IMR-90 (cell line): ENCODE data around the gene RNF151. TPM values are rescaled to one million over a fixed set of nuclear protein-coding genes. Genes with fewer than 3 reads are reported as not detected.

ENCODE experiments used
- ATAC-seq: fragments of 200-7000 bp; cut with Tn5 transposase; 2 replicates; pipeline ENCODE4 v1.9.1; 2020; ENCODE audit warnings: low read depth, mild to moderate bottlenecking, moderate library complexity
- BruUV-seq: library from RNA; stranded (reverse); fragments of 400-500 nt; replicated peaks from 2 replicates; lab custom pipeline; 2021; lab: Mats Ljungman, UMichigan
- CTCF ChIA-PET: fragments of 300-600 bp; formaldehyde crosslinking; extraction: SDS; loops from one replicate; lab custom pipeline; 2021; ENCODE audit warnings: antibody characterized with exemption; lab: Yijun Ruan, JAX
- POLR2A ChIA-PET: fragments of 300-600 bp; sonication (Branson Sonifier 250); formaldehyde crosslinking; loops from one replicate; lab custom pipeline; 2022; ENCODE audit warnings: antibody characterized with exemption; ENCODE audit not compliant: unreplicated experiment; lab: Charles Lee
- DNase-seq: peaks from one replicate; pipeline ENCODE4 v3.0.0; 2013
- H2AFZ ChIP-seq: replicated peaks from 2 replicates; pipeline ENCODE3; 2013; ENCODE audit warnings: low read length, mild to moderate bottlenecking; ENCODE audit not compliant: poor library complexity
- H2AK5ac ChIP-seq: 2 replicates; pipeline ENCODE4 v1.6.1; 2013; ENCODE audit warnings: low read depth, low read length, inconsistent platforms
- H2AK9ac ChIP-seq: replicated peaks from 2 replicates; pipeline ENCODE3; 2013; ENCODE audit warnings: mild to moderate bottlenecking, low read depth, low read length, moderate library complexity; ENCODE audit not compliant: poor library complexity
- H2BK120ac ChIP-seq: 2 replicates; pipeline ENCODE4 v1.6.1; 2013; ENCODE audit warnings: low read depth, low read length, inconsistent platforms
- H2BK15ac ChIP-seq: 3 replicates; pipeline ENCODE4 v1.6.1; 2013; ENCODE audit warnings: low read depth, low read length, inconsistent platforms
- H2BK20ac ChIP-seq: 2 replicates; pipeline ENCODE4 v1.6.1; 2013; ENCODE audit warnings: low read depth, mild to moderate bottlenecking, inconsistent platforms, low read length, moderate library complexity
- H2BK5ac ChIP-seq: 2 replicates; pipeline ENCODE4 v1.6.1; 2013; ENCODE audit warnings: mild to moderate bottlenecking, low read depth, low read length, inconsistent platforms; ENCODE audit not compliant: poor library complexity, severe bottlenecking
- H3K14ac ChIP-seq: replicated peaks from 2 replicates; pipeline ENCODE4 v1.6.1; 2013; ENCODE audit warnings: low read depth, low read length, inconsistent platforms
- H3K18ac ChIP-seq: 2 replicates; pipeline ENCODE4 v1.6.1; 2013; ENCODE audit warnings: low read depth, low read length, control low read depth
- H3K23ac ChIP-seq: 2 replicates; pipeline ENCODE4 v1.6.1; 2013; ENCODE audit warnings: low read depth, low read length, inconsistent platforms
- H3K27ac ChIP-seq: 2 replicates; pipeline ENCODE4 v1.5.1; 2013; ENCODE audit warnings: mild to moderate bottlenecking, control low read depth, low read length; ENCODE audit not compliant: insufficient read depth
- H3K27me3 ChIP-seq: 2 replicates; pipeline ENCODE4 v1.6.1; 2013; ENCODE audit warnings: low read length; ENCODE audit not compliant: control insufficient read depth, insufficient read depth
- H3K36me3 ChIP-seq: 2 replicates; pipeline ENCODE4 v1.6.1; 2013; ENCODE audit warnings: low read length, mixed read lengths; ENCODE audit not compliant: control insufficient read depth, insufficient read depth
- H3K4ac ChIP-seq: 2 replicates; pipeline ENCODE4 v1.6.1; 2013; ENCODE audit warnings: low read depth, low read length, inconsistent platforms
- H3K4me1 ChIP-seq: 2 replicates; pipeline ENCODE4 v1.6.1; 2013; ENCODE audit warnings: low read length, mixed read lengths; ENCODE audit not compliant: control insufficient read depth, insufficient read depth
- H3K4me2 ChIP-seq: 2 replicates; pipeline ENCODE4 v1.6.1; 2013; ENCODE audit warnings: low read depth, mild to moderate bottlenecking, control low read depth, low read length, moderate library complexity
- H3K4me3 ChIP-seq: 2 replicates; pipeline ENCODE4 v1.5.1; 2013; ENCODE audit warnings: low read depth, mild to moderate bottlenecking, control low read depth, low read length, moderate library complexity; ENCODE audit not compliant: insufficient read depth
- H3K56ac ChIP-seq: 2 replicates; pipeline ENCODE4 v1.6.1; 2013; ENCODE audit warnings: low read length, inconsistent platforms; ENCODE audit not compliant: insufficient read depth; ENCODE audit errors: extremely low read depth
- H3K79me1 ChIP-seq, 2 experiments: 2 replicates each; pipeline ENCODE4 v1.6.1; 2013; ENCODE audit warnings: low read length in 2 of 2, inconsistent platforms in 1 of 2, low read depth in 1 of 2
- H3K9ac ChIP-seq: 2 replicates; pipeline ENCODE4 v1.6.1; 2013; ENCODE audit warnings: low read depth, low read length, control low read depth
- H3K9me1 ChIP-seq: 2 replicates; pipeline ENCODE4 v1.6.1; 2013; ENCODE audit warnings: low read length, inconsistent platforms; ENCODE audit not compliant: insufficient read depth
- H3K9me3 ChIP-seq: 2 replicates; pipeline ENCODE4 v1.6.1; 2013; ENCODE audit warnings: low read length; ENCODE audit not compliant: control insufficient read depth, insufficient read depth
- H4K20me1 ChIP-seq: 2 replicates; pipeline ENCODE4 v1.6.1; 2013; ENCODE audit warnings: low read length, inconsistent platforms; ENCODE audit not compliant: insufficient read depth
- H4K5ac ChIP-seq: 2 replicates; pipeline ENCODE4 v1.6.1; 2013; ENCODE audit warnings: mild to moderate bottlenecking, low read depth, low read length, control low read depth
- H4K8ac ChIP-seq, 2 experiments: 2 replicates each; pipeline ENCODE4 v1.6.1; 2013; ENCODE audit warnings: low read depth in 2 of 2, low read length in 2 of 2, control low read depth in 1 of 2, inconsistent platforms in 1 of 2
- H4K91ac ChIP-seq: 2 replicates; pipeline ENCODE4 v1.6.1; 2013; ENCODE audit warnings: low read depth, low read length, inconsistent platforms; ENCODE audit not compliant: insufficient read depth
- BHLHE40 ChIP-seq: fragments of 150-350 bp; IDR thresholded peaks from 2 replicates; pipeline ENCODE4 v1.6.1; 2016; ENCODE audit warnings: mild to moderate bottlenecking, low read depth, low read length
- CEBPB ChIP-seq: IDR thresholded peaks from 2 replicates; pipeline ENCODE4 v1.6.1; 2012; ENCODE audit warnings: low read depth, low read length, improper control_type of control experiment
- CHD1 ChIP-seq: IDR thresholded peaks from 2 replicates; pipeline ENCODE4 v1.6.1; 2012; ENCODE audit warnings: low read depth, low read length, improper control_type of control experiment
- CTCF ChIP-seq: conservative IDR thresholded peaks from 2 replicates; pipeline ENCODE4 v1.5.1; 2012; ENCODE audit warnings: mild to moderate bottlenecking, low read depth, low read length, improper control_type of control experiment
- ELK1 ChIP-seq: fragments of 150-350 bp; IDR thresholded peaks from 2 replicates; pipeline ENCODE4 v1.6.1; 2016; ENCODE audit warnings: low read depth, mild to moderate bottlenecking, low read length, moderate library complexity, borderline replicate concordance
- FOS ChIP-seq: fragments of 150-350 bp; IDR thresholded peaks from 2 replicates; pipeline ENCODE4 v1.6.1; 2016; ENCODE audit warnings: low read depth, low read length
- MAFK ChIP-seq: IDR thresholded peaks from 2 replicates; pipeline ENCODE4 v1.6.1; 2012; ENCODE audit warnings: low read depth, low read length, improper control_type of control experiment
- MAZ ChIP-seq: IDR thresholded peaks from 2 replicates; pipeline ENCODE4 v1.6.1; 2012; ENCODE audit warnings: low read depth, mild to moderate bottlenecking, low read length, improper control_type of control experiment, moderate library complexity, borderline replicate concordance
- MXI1 ChIP-seq: IDR thresholded peaks from 2 replicates; pipeline ENCODE4 v1.6.1; 2012; ENCODE audit warnings: low read depth, mild to moderate bottlenecking, low read length, moderate library complexity, borderline replicate concordance
- NFE2L2 ChIP-seq: fragments of 150-350 bp; IDR thresholded peaks from 2 replicates; pipeline ENCODE4 v1.6.1; 2016; ENCODE audit warnings: low read depth, mild to moderate bottlenecking, low read length
- POLR2A ChIP-seq: IDR thresholded peaks from 2 replicates; pipeline ENCODE4 v1.6.1; 2012; ENCODE audit warnings: mild to moderate bottlenecking, low read depth, low read length
- RAD21 ChIP-seq: IDR thresholded peaks from 2 replicates; pipeline ENCODE4 v1.6.1; 2012; ENCODE audit warnings: low read length, improper control_type of control experiment
- RCOR1 ChIP-seq: IDR thresholded peaks from 2 replicates; pipeline ENCODE4 v1.6.1; 2012; ENCODE audit warnings: mild to moderate bottlenecking, low read length, improper control_type of control experiment; ENCODE audit not compliant: insufficient replicate concordance
- RFX5 ChIP-seq: IDR thresholded peaks from 2 replicates; pipeline ENCODE4 v1.8.0; 2012; ENCODE audit warnings: low read depth, mild to moderate bottlenecking, low read length, moderate library complexity
- SMC3 ChIP-seq: fragments of 150-350 bp; IDR thresholded peaks from 2 replicates; pipeline ENCODE4 v1.6.1; 2016; ENCODE audit warnings: low read depth, mild to moderate bottlenecking, antibody characterized with exemption, low read length, moderate library complexity
- USF2 ChIP-seq: fragments of 150-350 bp; IDR thresholded peaks from 2 replicates; pipeline ENCODE4 v1.6.1; 2017; ENCODE audit warnings: mild to moderate bottlenecking, antibody characterized with exemption, low read length, low read depth
- WGBS, 2 experiments: methylation state at CpG; one replicate each; pipeline versions ENCODE4 v1.1.5 to v1.1.7; 2013; ENCODE audit warnings: missing lambda C conversion rate in 2 of 2; ENCODE audit not compliant: insufficient read length in 1 of 2; ENCODE audit errors: extremely low coverage in 2 of 2; 5-methylcytosine and 5-hydroxymethylcytosine counted together
- dilution Hi-C: fragments of 300-500 bp; cut with HindIII; formaldehyde crosslinking; loops from one replicate; pipeline ENCODE4 v1.14.3; 2018; ENCODE audit warnings: low sequenced_read_pairs; ENCODE audit not compliant: unreplicated experiment
- in situ Hi-C: fragments of 300-500 bp; cut with MboI; formaldehyde crosslinking; loops from 3 replicates; pipeline ENCODE4 v1.14.3; 2019; ENCODE audit warnings: low sequenced_read_pairs, inconsistent platforms, mixed read lengths
- intact Hi-C: fragments of 100-400 bp; cut with micrococcal nuclease; formaldehyde crosslinking; loops from 2 replicates; pipeline ENCODE4 v1.10.0; 2022
- polyA plus RNA-seq, 3 experiments: library from polyadenylated mRNA; depleted of rRNA; stranded (reverse); fragments of >200 nt; gene quantifications; 2 replicates each; pipeline ENCODE4 v1.2.3, GENCODE V29; 2012; ENCODE audit warnings: low replicate concordance in 1 of 3
- total RNA-seq: library from RNA; depleted of rRNA; stranded (reverse); fragments of >200 nt; gene quantifications from 2 replicates; pipeline ENCODE4 v1.2.3, GENCODE V29; 2012

RNF151 gene
- total and polyA plus RNA-seq, 2 of the 4 experiments (the other 2 are of a cell fraction): not detected

GRCh38 chr16:1972490-1972877 is 5.8 kb downstream of the RNF151 start:
- Histone ChIP-seq H3K18ac (no peak overlapping the region), H3K4me2 (peak overlapping the region; percentile 75), H2BK20ac (no peak overlapping the region), H3K79me1 (peaks cover 9 to 36% of the 10 kb centered on the region in 2 experiments), H2AK9ac (peak overlapping the region; percentile 86), H3K4me1 (peaks cover 6% of the 10 kb centered on the region), H3K23ac (no peak overlapping the region), H2BK15ac (no peak overlapping the region), H4K5ac (no peak overlapping the region), H2AK5ac (peak overlapping the region; percentile 43; the same call in 1 of the 2 replicates), H3K36me3 (peaks cover 30% of the 10 kb centered on the region), H3K27me3 (no peaks in the 10 kb centered on the region), H4K20me1 (no peaks in the 10 kb centered on the region; the same call in 1 of the 2 replicates), H3K9me1 (peaks cover 3% of the 10 kb centered on the region; the same call in 1 of the 2 replicates), H2AFZ (peak overlapping the region; percentile 91), H3K9ac (peak overlapping the region; percentile 62), H4K8ac (no peak overlapping the region; a peak in 1 of 4 replicates), H3K27ac (peak overlapping the region; percentile 10; the same call in 1 of the 2 replicates), H2BK5ac (no peak overlapping the region), H3K56ac (no peak overlapping the region), H2BK120ac (no peak overlapping the region), H4K91ac (no peak overlapping the region), H3K4me3 (peak overlapping the region; percentile 66), H3K14ac (no peak overlapping the region), H3K4ac (no peak overlapping the region), H3K9me3 (no peaks in the 10 kb centered on the region)
- DNase-seq: no peak
- POLR2A ChIA-PET: no interaction called here
- WGBS, 2 experiments: 6% methylated on average over 14 of the region's 22 CpGs; no CpG with 5 or more reads in 1 of the 2 experiments
- TF ChIP-seq SMC3 (no peak), RAD21 (no peak), BHLHE40 (no peak), ELK1 (no peak), POLR2A (no peak), MAZ (no peak), FOS (no peak), RCOR1 (no peak), CHD1 (no peak), RFX5 (no peak), NFE2L2 (no peak), MXI1 (no peak), USF2 (no peak), MAFK (no peak), CTCF (no peak), CEBPB (no peak)
- BruUV-seq: no TSS peak
- dilution Hi-C loops: no loop called here
- CTCF ChIA-PET: no interaction called here
- intact Hi-C loops: no loop called here
- peak; percentile 42 for ATAC-seq
- in situ Hi-C loops: no loop called here
